GM18519 (cell line): ENCODE data around the gene LSM2.
"Not testable (repeated sequence)": the region's sequence is repeated elsewhere in the genome, so short reads cannot be mapped to it uniquely, and the experiment has no call there.

Source experiments
- ATAC-seq: cut with Tn5 transposase; IDR thresholded peaks from one replicate; pipeline ENCODE4 v1.9.1; 2021; ENCODE audit warnings: mild to moderate bottlenecking, moderate library complexity; ENCODE audit not compliant: unreplicated experiment, low FRiP score

Gene LSM2

DNA sequence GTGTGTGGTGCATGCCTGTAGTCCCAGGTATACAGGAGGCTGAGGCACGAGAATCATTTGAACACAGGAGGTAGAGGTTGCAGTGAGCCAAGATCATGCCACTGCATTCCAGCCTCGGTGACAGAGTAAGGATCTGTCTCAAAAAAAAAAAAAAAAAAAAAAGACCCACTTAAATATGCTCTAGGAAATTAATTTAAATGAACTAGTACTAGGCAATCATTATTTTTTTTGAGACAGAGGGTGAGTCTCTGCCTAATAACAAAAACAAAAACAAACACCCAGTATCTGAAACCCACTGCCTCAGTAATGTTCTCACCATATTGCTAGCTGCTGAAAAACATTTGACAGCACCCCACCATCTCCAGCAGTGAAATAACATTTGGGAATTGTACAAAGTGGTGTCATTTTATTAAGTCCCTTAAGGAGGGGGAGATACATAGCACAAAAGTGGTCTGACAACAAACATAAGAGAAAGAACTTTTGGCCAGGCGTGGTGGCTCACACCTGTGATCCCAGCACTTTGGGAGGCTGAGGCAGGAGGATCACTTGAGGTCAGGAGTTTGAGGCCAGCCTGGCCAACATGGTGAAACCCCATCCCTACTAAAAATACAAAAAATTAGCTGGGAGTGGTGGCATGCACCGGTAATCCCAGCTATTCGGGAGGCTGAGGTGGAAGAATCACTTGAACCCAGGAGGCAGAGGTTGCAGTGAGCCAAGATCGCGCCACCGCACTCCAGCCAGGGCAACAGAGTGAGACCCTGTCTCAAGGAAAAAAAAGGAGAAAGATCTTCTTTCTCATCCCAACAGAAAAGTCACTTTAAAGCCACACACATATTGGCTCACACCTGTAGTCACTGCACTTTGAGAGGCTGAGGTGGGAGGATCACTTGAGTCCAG lies 5.5 kb downstream of the LSM2 start:
- not testable (repeated sequence) for ATAC-seq

DNA sequence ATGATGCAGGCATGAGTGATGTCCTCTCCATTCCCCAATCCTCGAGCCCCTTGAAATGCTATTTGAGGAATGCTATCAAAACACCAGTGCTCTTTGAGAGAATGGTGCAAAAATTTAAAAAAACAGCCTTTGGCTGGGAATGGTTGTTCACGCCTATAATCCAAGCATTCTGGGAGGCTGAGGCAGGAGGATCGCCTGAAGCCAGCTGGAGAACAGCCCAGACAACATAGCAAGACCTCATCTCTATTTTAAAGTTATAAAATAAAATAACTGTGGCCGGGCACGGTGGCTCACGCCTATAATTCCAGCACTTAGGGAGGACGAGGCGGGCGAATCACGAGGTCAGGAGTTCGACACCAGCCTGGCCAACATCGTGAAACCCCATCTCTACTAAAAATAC lies 7.0 kb downstream of the LSM2 start:
- no peak for ATAC-seq

GRCh38 chr6:31797588-31797987 lies 9.2 kb downstream of the LSM2 start:
- ATAC-seq = no peak

DNA sequence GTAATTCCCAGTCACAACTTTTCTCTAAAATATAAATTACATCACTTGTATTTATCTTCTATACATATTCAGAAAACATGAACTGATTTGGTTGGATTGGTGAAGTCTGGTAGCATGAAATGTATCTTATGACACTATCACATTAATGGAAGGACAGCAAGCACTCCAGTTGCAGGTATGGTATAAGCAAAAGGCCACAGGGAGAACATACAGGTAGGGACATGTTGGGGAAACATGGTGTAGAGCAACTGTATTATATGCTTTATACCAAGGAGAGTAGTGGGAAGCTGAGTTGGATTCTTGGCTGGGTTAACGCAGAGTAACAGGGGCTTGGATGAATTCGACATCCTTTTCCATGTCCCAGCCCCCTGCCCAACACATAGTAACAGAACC lies 9.8 kb downstream of the LSM2 start:
- ATAC-seq = no peak

- peak; percentile 61 for ATAC-seq
Observed at GRCh38 chr6:31795616-31796298, 11.0 kb downstream of the LSM2 start, which contains the start of gene VARS1. VARS1 (minus strand) TSS chr6:31795752; CDS start chr6:31795217, 535 bp downstream.

DNA sequence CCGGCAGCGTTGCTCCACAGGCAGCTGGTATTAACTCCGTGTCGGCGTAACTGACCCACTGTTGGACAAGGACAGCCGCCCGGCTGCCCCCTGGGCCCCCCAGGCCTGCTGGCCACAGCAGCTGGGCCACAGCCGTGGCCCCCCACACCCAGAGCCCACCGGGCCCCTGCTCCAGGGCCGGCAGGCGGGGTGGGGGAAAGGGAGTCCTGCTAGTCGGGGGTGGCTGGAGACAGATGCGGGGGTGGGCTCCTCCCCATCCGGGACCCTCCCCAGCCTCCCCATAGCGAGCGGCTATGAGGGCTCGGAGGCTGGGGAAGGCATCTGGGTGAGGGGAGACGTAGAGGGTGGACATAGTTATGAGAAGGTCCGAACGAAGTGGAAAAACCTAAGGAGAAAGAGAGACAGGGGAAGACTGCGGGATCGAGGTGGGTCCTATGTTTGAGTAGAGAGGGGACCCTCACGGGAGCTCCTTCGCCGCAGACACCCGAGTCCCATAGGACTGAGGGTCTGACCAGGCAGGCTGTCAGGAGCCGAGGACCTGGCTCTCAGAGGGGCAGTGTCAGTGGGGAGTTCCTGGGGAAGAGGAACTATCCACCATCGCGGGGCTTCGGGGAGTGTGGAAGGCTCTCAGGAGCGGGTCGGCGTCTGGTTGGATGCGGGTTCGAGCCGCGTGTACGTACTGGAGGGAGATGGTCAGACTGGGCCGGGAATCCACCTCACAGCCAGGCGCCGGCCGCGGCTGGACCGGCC lies 11.7 kb downstream of the LSM2 start:
- peak; percentile 5 for ATAC-seq

GRCh38 chr6:31794294-31794865 lies 12.4 kb downstream of the LSM2 start:
- ATAC-seq = no peak

DNA sequence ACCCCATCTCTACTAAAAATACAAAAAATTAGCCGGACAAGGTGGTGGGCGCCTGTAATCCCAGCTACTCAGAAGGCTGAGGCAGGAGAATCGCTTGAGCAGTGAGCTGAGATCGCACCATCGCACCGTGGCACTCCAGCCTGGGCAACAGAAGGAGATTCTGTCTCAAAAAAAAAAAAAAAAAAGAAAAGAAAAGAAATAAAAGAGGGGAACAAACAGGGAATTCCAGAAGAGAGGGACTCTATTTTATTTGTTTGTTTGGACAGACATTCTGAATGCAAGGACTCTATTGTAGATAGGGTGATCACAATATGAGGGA lies 12.9 kb downstream of the LSM2 start:
- ATAC-seq = not testable (repeated sequence)

GRCh38 chr6:31792761-31793171 lies 14.0 kb downstream of the LSM2 start:
- no peak for ATAC-seq

DNA sequence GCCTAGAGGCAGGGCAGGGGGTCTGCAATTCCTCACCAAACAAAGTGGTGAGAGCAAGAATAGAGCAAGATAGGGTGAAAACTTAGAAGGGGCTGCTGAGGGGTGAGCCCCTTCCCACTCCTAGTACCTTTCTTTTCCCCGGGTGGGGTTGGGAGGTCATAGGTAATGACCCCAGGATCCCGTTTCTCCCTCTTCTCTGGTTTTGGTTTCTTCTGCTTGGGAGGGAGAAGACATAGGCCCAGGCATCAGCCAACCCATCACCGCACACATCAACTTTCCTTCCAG lies 14.7 kb downstream of the LSM2 start:
- ATAC-seq = no peak

DNA sequence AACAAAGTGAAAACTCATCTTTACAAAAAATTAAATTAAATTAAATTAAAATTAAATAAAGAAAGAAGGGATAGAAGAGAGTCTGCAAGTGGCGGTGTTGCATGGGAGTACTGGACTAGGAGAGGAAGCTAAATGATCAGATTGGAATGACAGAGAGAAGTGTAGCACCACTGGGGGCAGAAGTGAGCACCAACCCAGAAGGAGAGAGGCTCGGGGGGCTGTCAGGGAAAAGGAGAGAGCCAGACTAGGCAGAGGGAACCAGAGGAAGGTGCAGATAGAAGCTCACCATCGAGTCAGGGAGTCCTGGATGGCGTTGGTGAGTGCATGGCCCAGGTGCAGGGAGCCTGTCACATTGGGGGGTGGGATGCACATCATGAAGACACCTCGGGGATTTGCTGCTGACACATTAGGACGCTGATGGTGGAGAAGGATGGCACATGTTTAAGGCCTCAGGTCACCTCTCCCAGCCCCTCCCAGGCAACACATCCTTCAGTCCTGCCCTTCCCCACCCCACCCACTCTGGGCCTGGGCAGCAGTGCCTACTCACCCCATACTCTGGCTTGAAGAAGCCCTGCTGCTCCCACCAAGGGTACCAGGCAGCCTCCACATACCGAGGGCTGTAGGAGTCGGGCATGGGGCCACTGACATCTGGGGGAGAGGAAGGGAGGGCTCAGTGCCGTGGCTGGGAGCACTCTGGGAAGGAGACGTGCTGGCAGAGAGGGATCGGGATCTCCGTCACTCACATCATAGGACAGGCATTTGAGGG lies 15.3 kb downstream of the LSM2 start:
- no peak for ATAC-seq

DNA sequence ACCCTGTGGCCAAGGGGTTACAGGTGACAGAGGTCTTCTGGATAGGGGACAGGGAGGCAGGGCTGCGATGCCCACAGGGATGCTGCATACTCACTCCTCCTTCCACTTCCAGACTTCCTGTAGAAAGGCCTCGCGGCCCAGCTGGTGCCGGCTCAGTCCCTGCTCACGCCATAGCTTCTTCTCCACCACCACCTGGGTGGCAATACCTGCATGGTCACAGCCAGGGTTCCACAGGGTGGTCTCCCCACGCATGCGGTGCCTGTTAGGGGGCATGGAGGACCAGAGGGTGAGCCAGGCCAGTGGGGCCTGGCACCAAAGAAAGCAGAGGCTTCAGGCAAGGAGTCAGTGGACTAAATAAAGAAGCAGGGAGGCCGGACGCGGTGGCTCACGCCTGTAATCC lies 21.3 kb downstream of the LSM2 start:
- no peak for ATAC-seq

- no peak for ATAC-seq
Observed at GRCh38 chr6:31784098-31784925, 22.5 kb downstream of the LSM2 start.

DNA sequence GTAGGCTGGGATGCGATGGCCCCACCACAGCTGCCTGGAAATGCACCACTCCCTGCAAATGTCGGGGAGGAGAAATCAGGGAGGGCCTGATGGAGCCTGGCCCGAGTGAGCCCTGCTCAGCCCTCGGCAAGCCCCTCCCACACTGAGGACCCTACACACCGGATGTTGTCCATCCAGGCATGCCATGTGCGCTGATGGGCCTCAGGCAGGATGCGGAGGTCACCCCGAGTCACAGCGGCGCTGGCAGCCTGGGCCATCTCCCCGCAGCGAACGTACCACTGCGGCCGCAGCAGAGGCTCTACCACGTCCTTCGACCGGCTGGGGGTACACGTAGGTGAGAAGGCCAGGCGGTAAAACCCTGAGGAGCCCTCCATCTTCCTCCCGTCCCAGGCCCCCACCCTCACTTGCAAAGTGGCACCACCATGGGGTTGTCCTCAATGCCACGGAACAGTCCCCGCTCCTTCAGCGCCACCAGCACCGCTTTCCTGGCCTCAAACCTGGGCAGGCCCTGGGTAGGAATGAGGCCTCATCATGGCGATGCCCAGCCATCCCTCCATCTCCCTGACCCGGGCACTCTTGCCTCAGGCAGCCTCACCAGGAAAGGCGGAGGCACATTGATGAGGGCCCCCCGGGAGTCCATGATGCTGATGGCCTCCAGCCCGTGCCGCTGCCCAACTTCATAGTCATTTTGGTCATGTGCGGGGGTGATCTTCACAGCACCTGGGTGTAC lies 24.5 kb downstream of the LSM2 start:
- ATAC-seq = no peak

GRCh38 chr6:31781244-31782125 lies 25.3 kb downstream of the LSM2 start:
- ATAC-seq = no peak

DNA sequence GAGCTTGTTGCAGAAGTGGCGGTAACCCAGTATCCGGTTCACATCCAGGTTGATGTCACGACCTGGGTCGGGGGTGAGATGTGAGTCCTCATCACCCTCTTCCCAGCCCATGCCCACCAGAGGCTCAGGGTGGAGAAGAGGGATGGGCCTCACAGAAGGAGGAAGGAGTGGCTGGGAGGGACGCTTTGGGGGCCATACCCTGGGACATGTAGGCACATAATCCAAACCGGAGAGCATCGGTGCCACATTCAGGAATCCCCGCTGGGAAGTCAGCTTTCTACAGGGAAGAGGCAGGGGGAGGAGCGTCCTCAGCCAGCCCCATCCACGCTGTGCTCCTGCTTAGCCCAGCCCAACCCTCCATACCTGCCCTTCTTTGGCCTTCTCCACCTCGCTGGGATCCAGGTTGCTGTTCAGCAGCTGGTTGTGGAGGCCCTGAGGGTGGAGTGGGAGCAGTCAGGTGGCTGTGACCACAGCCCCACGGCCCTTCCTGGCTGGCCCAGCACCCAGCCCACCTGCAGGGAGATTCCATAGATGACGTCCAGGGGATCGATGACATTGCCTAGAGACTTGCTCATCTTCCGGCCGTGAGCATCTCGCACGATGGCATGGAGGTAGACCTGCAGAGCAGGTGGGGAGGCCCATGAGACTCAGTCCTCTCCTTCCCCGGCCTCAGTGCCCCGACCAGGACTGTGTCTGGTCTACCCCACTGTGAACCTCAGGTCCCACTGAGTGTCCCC lies 26.1 kb downstream of the LSM2 start:
- ATAC-seq = no peak

- ATAC-seq = no peak
Observed at GRCh38 chr6:31779908-31780307, 26.9 kb downstream of the LSM2 start.
